GM23338 (cell line): ENCODE measurements around the gene C1orf21. TPM values are rescaled to one million over a fixed set of nuclear protein-coding genes. Genes with fewer than 3 reads are reported as not detected.

Experiments
- ATAC-seq: fragments of 200-7000 bp; cut with Tn5 transposase; 3 replicates; pipeline ENCODE4 v1.9.1; 2020
- DNase-seq: peaks from one replicate; pipeline ENCODE4 v3.0.0-alpha.2; 2015; ENCODE audit warnings: low spot score
- H2AFZ ChIP-seq: fragments of 200-600 bp; sonication (generic); 2 replicates; pipeline ENCODE4 v1.8.0; 2016; ENCODE audit warnings: antibody characterized with exemption, mild to moderate bottlenecking, moderate library complexity
- H3F3A ChIP-seq: fragments of 200-600 bp; sonication (generic); replicated peaks from 2 replicates; pipeline ENCODE4 v1.8.0; 2017; ENCODE audit warnings: antibody characterized with exemption, mixed run types, low read depth
- H3K27ac ChIP-seq: fragments of 200-600 bp; sonication (generic); 2 replicates; pipeline ENCODE4 v1.6.1; 2016; ENCODE audit warnings: low read depth
- H3K27me3 ChIP-seq: fragments of 200-600 bp; sonication (generic); 2 replicates; pipeline ENCODE4 v1.8.0; 2016; ENCODE audit warnings: mild to moderate bottlenecking, mixed run types, moderate library complexity; ENCODE audit not compliant: insufficient read depth
- H3K36me3 ChIP-seq: fragments of 200-600 bp; sonication (generic); 2 replicates; pipeline ENCODE4 v1.8.0; 2016; ENCODE audit warnings: mild to moderate bottlenecking; ENCODE audit not compliant: insufficient read depth
- H3K4me1 ChIP-seq: fragments of 200-600 bp; sonication (generic); 2 replicates; pipeline ENCODE4 v1.8.0; 2016; ENCODE audit warnings: mild to moderate bottlenecking, moderate library complexity; ENCODE audit not compliant: insufficient read depth
- H3K4me2 ChIP-seq: fragments of 200-600 bp; sonication (generic); 2 replicates; pipeline ENCODE4 v1.7.1; 2017; ENCODE audit warnings: mixed run types
- H3K4me3 ChIP-seq: fragments of 200-600 bp; sonication (generic); 2 replicates; pipeline ENCODE4 v1.6.1; 2016; ENCODE audit warnings: mixed run types
- H3K79me2 ChIP-seq: fragments of 200-600 bp; sonication (generic); replicated peaks from 2 replicates; pipeline ENCODE4 v1.8.0; 2017; ENCODE audit warnings: mild to moderate bottlenecking; ENCODE audit not compliant: insufficient read depth
- H3K9me2 ChIP-seq: fragments of 200-600 bp; sonication (generic); 2 replicates; pipeline ENCODE4 v1.8.0; 2017; ENCODE audit not compliant: insufficient read depth
- H4K20me1 ChIP-seq: fragments of 200-600 bp; sonication (generic); replicated peaks from 2 replicates; pipeline ENCODE4 v1.8.0; 2017; ENCODE audit warnings: mild to moderate bottlenecking; ENCODE audit not compliant: insufficient read depth
- H3K27ac Mint-ChIP-seq: 2 replicates; pipeline ENCODE4 v1.8.0; 2020; ENCODE audit warnings: inconsistent platforms, mild to moderate bottlenecking, moderate library complexity, mixed read lengths
- H3K27me3 Mint-ChIP-seq: 3 replicates; pipeline ENCODE4 v1.8.0; 2022; ENCODE audit warnings: low read depth, mild to moderate bottlenecking, moderate library complexity, mixed read lengths, inconsistent platforms; ENCODE audit not compliant: insufficient read depth, poor library complexity
- H3K36me3 Mint-ChIP-seq: 3 replicates; pipeline ENCODE4 v1.8.0; 2021; ENCODE audit warnings: low read depth, mild to moderate bottlenecking, inconsistent platforms, moderate library complexity, mixed read lengths
- H3K4me1 Mint-ChIP-seq: 3 replicates; pipeline ENCODE4 v1.8.0; 2020; ENCODE audit warnings: mild to moderate bottlenecking, inconsistent platforms, mixed read lengths
- H3K4me3 Mint-ChIP-seq: 3 replicates; pipeline ENCODE4 v1.8.0; 2021; ENCODE audit warnings: moderate library complexity, mild to moderate bottlenecking, inconsistent platforms, mixed read lengths
- H3K9me3 Mint-ChIP-seq: 3 replicates; pipeline ENCODE4 v1.8.0; 2020; ENCODE audit warnings: moderate library complexity, mild to moderate bottlenecking, inconsistent platforms, mixed read lengths
- CREB1 ChIP-seq: fragments of 250-450 bp; sonication (Bioruptor Pico); IDR thresholded peaks from 2 replicates; pipeline ENCODE4 v1.5.0; 2020; ENCODE audit warnings: low read depth, mild to moderate bottlenecking, moderate library complexity
- EZH2 ChIP-seq: fragments of 200-600 bp; sonication (generic); IDR thresholded peaks from one replicate; pipeline ENCODE4 v1.8.0; 2017; ENCODE audit warnings: antibody characterized with exemption, mild to moderate bottlenecking, low read depth; ENCODE audit not compliant: unreplicated experiment
- EZH2phosphoT487 ChIP-seq: fragments of 200-600 bp; sonication (generic); IDR thresholded peaks from one replicate; pipeline ENCODE4 v1.8.1; 2018; ENCODE audit warnings: antibody characterized with exemption; ENCODE audit not compliant: unreplicated experiment
- JUNB ChIP-seq: IDR thresholded peaks from one replicate; pipeline ENCODE4 v1.6.1; 2016; ENCODE audit warnings: antibody characterized with exemption; ENCODE audit not compliant: unreplicated experiment
- NANOG ChIP-seq: IDR thresholded peaks from 2 replicates; pipeline ENCODE4 v1.6.1; 2016; ENCODE audit warnings: antibody characterized with exemption, borderline replicate concordance
- POLR2AphosphoS5 ChIP-seq: IDR thresholded peaks from 2 replicates; pipeline ENCODE4 v1.6.1; 2016; ENCODE audit warnings: antibody characterized with exemption, low read depth
- STAT1 ChIP-seq: IDR thresholded peaks from one replicate; pipeline ENCODE4 v1.6.1; 2016; ENCODE audit warnings: antibody characterized with exemption; ENCODE audit not compliant: unreplicated experiment
- ZNF114 ChIP-seq: fragments of 250-450 bp; sonication (Bioruptor Pico); IDR thresholded peaks from 2 replicates; pipeline ENCODE4 v1.5.0; 2020; ENCODE audit warnings: mild to moderate bottlenecking, moderate library complexity
- ZNF331 ChIP-seq: fragments of 250-450 bp; sonication (Bioruptor Pico); IDR thresholded peaks from 2 replicates; pipeline ENCODE4 v1.5.0; 2020; ENCODE audit warnings: low read depth, mild to moderate bottlenecking, moderate library complexity
- polyA plus RNA-seq: library from polyadenylated mRNA; unstranded; fragments of >200 nt; fragmentation: Nextera tagmentation; extraction: Ambion mirVana; gene quantifications from 2 replicates; pipeline ENCODE4 v1.2.1, GENCODE V29; 2016
- total RNA-seq: library from RNA; depleted of rRNA; stranded (reverse); fragments of >200 nt; shearing (Covaris generic); gene quantifications from 2 replicates; pipeline ENCODE4 v1.2.3, GENCODE V29; 2014
- TF ChIP-seq, protein P1 (sequence below): IDR thresholded peaks from one replicate; pipeline ENCODE4 v1.6.1; 2018; ENCODE audit warnings: antibody characterized with exemption; ENCODE audit not compliant: unreplicated experiment
- TF ChIP-seq, protein P2 (sequence below): IDR thresholded peaks from 2 replicates; pipeline ENCODE4 v1.6.1; 2016; ENCODE audit warnings: antibody characterized with exemption

Gene C1orf21
- total and polyA plus RNA-seq, 2 experiments from 2014 or later = 28.0 to 40.4 TPM

DNA sequence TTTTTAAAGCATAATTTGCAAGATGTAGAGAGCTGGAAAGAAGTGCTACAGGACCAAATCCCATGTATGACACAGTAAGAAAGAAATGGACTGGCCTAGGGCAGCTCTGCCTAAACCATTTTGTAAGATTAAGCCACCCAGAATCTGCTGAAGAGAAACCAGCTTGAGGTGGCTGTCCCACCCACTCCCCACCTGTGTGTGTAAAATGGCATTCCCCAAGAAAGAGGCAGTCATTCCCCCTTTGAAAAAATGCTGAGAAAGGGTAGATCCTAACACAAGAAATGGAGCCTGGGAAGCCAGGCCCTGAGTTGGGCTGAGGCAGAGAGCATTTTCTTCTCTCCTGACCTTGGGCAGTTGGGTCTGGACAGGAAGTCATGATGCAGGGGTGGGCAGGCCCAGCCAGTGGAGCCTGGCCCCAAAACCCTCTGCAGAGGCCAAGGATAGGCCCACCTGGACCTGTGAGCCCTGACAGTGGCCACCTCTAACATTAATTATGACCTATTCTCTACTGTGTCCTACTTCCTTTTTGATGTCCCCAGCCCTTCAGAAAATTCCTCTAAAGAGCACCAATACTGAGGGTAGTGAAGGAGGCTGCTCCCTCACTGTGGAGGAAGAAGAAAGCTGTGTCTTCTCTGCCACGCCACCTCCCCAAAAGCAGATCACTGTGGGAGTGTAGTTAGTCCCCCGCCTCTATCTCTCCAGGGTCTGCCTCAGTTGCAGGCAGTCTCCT is 273.8 kb downstream of the C1orf21 start:
- Histone ChIP-seq H3K79me2 (no peaks in the 10 kb centered on the region), H4K20me1 (no peaks in the 10 kb centered on the region), H3K4me2 (no peak overlapping the region), H3K27ac (no peak overlapping the region), H3K9me2 (no peaks in the 10 kb centered on the region), H2AFZ (no peak overlapping the region), H3K4me3 (no peak overlapping the region), H3K27me3 (no peaks in the 10 kb centered on the region), H3F3A (no peaks in the 10 kb centered on the region), H3K36me3 (no peaks in the 10 kb centered on the region), H3K4me1 (peaks cover 14% of the 10 kb centered on the region)
- ATAC-seq (no peak), DNase-seq (no peak)
- Mint-ChIP-seq H3K4me1 (peaks cover 17% of the 10 kb centered on the region), H3K27ac (no peak overlapping the region), H3K4me3 (no peak overlapping the region), H3K36me3 (no peaks in the 10 kb centered on the region), H3K27me3 (peaks cover 4% of the 10 kb centered on the region), H3K9me3 (no peaks in the 10 kb centered on the region)
- TF ChIP-seq CREB1 (CRISPR knock-in tag) (no peak), EZH2 (no peak), NANOG (no peak), EZH2phosphoT487 (no peak), POLR2AphosphoS5 (no peak), ZNF114 (CRISPR knock-in tag) (no peak), JUNB (no peak), ZNF331 (CRISPR knock-in tag) (no peak), STAT1 (no peak)
- TF ChIP-seq, protein P1, sequence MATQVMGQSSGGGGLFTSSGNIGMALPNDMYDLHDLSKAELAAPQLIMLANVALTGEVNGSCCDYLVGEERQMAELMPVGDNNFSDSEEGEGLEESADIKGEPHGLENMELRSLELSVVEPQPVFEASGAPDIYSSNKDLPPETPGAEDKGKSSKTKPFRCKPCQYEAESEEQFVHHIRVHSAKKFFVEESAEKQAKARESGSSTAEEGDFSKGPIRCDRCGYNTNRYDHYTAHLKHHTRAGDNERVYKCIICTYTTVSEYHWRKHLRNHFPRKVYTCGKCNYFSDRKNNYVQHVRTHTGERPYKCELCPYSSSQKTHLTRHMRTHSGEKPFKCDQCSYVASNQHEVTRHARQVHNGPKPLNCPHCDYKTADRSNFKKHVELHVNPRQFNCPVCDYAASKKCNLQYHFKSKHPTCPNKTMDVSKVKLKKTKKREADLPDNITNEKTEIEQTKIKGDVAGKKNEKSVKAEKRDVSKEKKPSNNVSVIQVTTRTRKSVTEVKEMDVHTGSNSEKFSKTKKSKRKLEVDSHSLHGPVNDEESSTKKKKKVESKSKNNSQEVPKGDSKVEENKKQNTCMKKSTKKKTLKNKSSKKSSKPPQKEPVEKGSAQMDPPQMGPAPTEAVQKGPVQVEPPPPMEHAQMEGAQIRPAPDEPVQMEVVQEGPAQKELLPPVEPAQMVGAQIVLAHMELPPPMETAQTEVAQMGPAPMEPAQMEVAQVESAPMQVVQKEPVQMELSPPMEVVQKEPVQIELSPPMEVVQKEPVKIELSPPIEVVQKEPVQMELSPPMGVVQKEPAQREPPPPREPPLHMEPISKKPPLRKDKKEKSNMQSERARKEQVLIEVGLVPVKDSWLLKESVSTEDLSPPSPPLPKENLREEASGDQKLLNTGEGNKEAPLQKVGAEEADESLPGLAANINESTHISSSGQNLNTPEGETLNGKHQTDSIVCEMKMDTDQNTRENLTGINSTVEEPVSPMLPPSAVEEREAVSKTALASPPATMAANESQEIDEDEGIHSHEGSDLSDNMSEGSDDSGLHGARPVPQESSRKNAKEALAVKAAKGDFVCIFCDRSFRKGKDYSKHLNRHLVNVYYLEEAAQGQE = no peak
- TF ChIP-seq, protein P2, sequence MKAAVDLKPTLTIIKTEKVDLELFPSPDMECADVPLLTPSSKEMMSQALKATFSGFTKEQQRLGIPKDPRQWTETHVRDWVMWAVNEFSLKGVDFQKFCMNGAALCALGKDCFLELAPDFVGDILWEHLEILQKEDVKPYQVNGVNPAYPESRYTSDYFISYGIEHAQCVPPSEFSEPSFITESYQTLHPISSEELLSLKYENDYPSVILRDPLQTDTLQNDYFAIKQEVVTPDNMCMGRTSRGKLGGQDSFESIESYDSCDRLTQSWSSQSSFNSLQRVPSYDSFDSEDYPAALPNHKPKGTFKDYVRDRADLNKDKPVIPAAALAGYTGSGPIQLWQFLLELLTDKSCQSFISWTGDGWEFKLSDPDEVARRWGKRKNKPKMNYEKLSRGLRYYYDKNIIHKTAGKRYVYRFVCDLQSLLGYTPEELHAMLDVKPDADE = no peak

DNA sequence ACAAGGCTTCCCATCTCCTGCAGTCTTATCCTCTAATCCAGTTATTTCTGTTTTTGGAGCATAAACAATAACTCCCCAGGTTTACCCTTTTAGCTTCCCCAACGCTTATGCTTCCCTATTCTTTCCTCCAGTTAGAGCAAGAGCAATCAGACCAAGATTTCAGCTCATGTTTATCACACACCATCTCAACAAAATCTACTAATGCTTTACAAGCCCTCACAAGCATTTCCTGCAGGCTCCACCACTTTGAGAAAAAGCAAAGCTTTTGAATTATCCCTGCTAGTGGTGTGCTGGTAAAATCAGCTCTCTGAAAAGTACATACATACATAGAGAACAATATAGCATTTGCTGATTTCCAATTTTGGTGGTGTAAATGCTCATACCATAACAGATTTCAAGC is 275.0 kb downstream of the C1orf21 start:
- Histone ChIP-seq H3K4me1 (peaks cover 25% of the 10 kb centered on the region), H2AFZ (no peak overlapping the region), H3K79me2 (no peaks in the 10 kb centered on the region), H3K27me3 (no peaks in the 10 kb centered on the region), H3K27ac (no peak overlapping the region), H3K36me3 (no peaks in the 10 kb centered on the region), H3K9me2 (no peaks in the 10 kb centered on the region), H3F3A (no peaks in the 10 kb centered on the region), H4K20me1 (no peaks in the 10 kb centered on the region), H3K4me2 (no peak overlapping the region), H3K4me3 (no peak overlapping the region)
- H3K27me3 Mint-ChIP-seq = peaks cover 4% of the 10 kb centered on the region
- DNase-seq = no peak
- no peaks in the 10 kb centered on the region for H3K9me3 Mint-ChIP-seq
- no peak overlapping the region for H3K4me3 Mint-ChIP-seq
- H3K36me3 Mint-ChIP-seq = no peaks in the 10 kb centered on the region
- ATAC-seq = no peak
- H3K27ac Mint-ChIP-seq = no peak overlapping the region
- H3K4me1 Mint-ChIP-seq = peaks cover 20% of the 10 kb centered on the region
- TF ChIP-seq EZH2 (no peak), POLR2AphosphoS5 (no peak), STAT1 (no peak), EZH2phosphoT487 (no peak)
- TF ChIP-seq, protein P2 = no peak
- TF ChIP-seq, protein P1 = no peak
